Renal pelvis (tissue), 12 donors: Measurements from ENCODE around the gene IZUMO2. TPM values are rescaled to one million over a fixed set of nuclear protein-coding genes. Genes with fewer than 3 reads are reported as not detected.

Source experiments
- DNase-seq: peaks from one replicate; pipeline ENCODE4 v3.0.0-alpha.2; 2013
- long read RNA-seq, 16 experiments: transcript quantifications; one replicate each; lab custom pipeline, GENCODE V29; 2026
- polyA plus RNA-seq, 3 donors: library from polyadenylated mRNA; unstranded; fragments of 120-200 nt; gene quantifications; one replicate each; pipeline ENCODE4 v1.2.1, GENCODE V29; 2013; ENCODE audit not compliant: insufficient read length in 3 of 3

IZUMO2 gene
- under 1 TPM in 2 of 3 donors, not detected in 1; 0.13 to 0.26 TPM for polyA plus RNA-seq
- long read RNA-seq, donor 1, result 0 reads
- long read RNA-seq, donor 2, result 0 reads
- long read RNA-seq, donor 3, result 0 reads
- long read RNA-seq, donor 4, result 0 reads
- long read RNA-seq, donor 5, result 0 reads
- long read RNA-seq, donor 6, result 0 reads
- long read RNA-seq, donor 7, result 0 reads
- long read RNA-seq, donor 8, result 0 reads
- long read RNA-seq, donor 9, partial matches to known transcripts, result 9 of 9 reads
- long read RNA-seq, donor 9, other reads (novel, unspliced or antisense), result 0 of 9 reads
- long read RNA-seq, donor 10, result 0 reads
- long read RNA-seq, donor 11, result 0 reads
- long read RNA-seq, donor 12, result 0 reads
- long read RNA-seq, donor 13, result 0 reads
- long read RNA-seq, donor 14, result 0 reads
- long read RNA-seq, donor 15, result 0 reads
- long read RNA-seq, donor 16, result 0 reads

- DNase-seq, result no peak
Observed at GRCh38 chr19:50162988-50163387, at the start of gene IZUMO2. Gene IZUMO2 (minus strand): TSS chr19:50163281. CDS start chr19:50163194, 87 bp downstream.

DNA sequence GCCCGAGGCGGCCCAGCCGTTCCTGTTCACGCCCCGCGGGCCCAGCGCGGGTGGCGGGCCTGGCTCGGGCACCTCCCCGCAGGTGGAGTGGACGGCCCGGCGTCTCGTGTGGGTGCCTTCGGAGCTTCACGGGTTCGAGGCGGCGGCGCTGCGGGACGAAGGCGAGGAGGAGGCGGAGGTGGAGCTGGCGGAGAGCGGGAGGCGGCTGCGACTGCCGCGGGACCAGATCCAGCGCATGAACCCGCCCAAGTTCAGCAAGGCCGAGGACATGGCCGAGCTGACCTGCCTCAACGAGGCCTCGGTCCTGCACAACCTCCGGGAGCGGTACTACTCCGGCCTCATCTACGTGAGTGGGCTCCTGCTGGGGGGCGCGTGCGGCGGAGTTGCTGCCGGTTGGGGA lies 47.3 kb upstream of the IZUMO2 start:
- DNase-seq, result no peak

- DNase-seq, result no peak
Observed at GRCh38 chr19:50209131-50209530, 46.0 kb upstream of the IZUMO2 start.

GRCh38 chr19:50207730-50208129 lies 44.6 kb upstream of the IZUMO2 start:
- DNase-seq, result no peak

DNA sequence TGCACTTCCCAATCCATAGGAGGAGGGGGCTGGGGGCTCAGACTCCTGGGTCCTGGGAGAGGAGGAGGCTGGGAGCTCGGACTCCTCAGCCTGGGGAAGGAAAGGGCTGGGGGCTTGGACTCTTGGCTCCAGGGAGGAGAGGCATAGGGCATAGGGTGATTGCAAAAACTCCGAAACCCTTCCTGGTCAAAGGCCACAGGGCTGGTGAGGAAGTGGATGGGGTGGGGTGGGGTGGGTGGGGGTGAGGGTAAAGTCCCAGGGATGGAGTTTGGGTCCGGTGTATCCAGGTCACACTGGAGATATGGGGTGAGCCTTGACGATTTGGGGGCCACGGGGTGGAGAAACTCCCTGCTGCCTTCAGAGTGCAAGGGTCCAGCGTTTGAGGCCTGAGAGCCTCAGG lies 43.1 kb upstream of the IZUMO2 start:
- no peak for DNase-seq

DNA sequence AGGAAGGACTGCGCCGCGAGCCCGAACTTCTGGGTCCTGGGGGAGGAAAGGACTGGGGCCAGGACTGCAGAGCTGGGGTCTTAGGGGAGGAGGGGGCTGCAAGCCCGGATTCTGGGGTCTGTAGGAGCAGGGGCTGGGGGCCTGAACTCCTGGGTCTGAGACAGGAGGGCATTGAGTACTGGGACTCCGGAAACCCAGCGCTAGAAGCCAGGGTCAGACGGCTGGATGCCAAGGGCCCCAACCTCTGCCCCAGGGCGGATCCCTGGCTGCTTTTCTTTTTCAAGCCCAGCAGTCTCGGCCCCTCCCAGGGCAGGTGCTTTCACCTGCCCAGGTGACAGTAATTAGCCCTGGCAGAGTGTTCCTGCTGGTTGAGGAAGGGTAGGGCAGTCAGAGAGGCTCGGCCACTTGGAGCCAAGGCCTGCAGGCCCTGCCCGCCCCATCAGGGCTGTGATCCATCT lies 42.6 kb upstream of the IZUMO2 start:
- no peak for DNase-seq

GRCh38 chr19:50204811-50205675 lies 42.0 kb upstream of the IZUMO2 start:
- DNase-seq, result peak; percentile 69

DNA sequence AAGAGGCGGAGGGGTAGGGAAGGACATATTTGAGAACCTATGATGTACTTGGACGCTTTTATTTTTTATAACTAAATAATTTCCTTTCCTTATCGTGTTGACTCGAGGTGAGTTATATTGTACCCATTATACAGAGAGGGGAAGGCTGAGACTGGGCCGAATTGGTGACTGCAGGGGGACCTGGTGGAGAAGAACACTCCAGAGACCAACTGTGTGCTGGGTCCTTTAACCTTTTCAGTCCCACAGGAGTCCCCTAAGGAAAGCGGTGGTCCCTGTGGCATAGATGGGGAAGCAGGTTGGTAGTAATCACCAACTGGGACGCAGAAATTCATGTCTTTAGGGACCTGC lies 41.0 kb upstream of the IZUMO2 start:
- no peak for DNase-seq

- DNase-seq, result peak; percentile 88
Observed at GRCh38 chr19:50203281-50204080, 40.4 kb upstream of the IZUMO2 start, which contains the start of gene MYH14. Gene MYH14 (plus strand): TSS chr19:50203622. CDS start chr19:50210366, 6,744 bp downstream.

GRCh38 chr19:50202962-50203280 lies 39.8 kb upstream of the IZUMO2 start:
- no peak for DNase-seq

GRCh38 chr19:50202386-50202785 lies 39.3 kb upstream of the IZUMO2 start:
- DNase-seq, result no peak

- DNase-seq, result no peak
Observed at GRCh38 chr19:50199259-50199555, 36.1 kb upstream of the IZUMO2 start.

DNA sequence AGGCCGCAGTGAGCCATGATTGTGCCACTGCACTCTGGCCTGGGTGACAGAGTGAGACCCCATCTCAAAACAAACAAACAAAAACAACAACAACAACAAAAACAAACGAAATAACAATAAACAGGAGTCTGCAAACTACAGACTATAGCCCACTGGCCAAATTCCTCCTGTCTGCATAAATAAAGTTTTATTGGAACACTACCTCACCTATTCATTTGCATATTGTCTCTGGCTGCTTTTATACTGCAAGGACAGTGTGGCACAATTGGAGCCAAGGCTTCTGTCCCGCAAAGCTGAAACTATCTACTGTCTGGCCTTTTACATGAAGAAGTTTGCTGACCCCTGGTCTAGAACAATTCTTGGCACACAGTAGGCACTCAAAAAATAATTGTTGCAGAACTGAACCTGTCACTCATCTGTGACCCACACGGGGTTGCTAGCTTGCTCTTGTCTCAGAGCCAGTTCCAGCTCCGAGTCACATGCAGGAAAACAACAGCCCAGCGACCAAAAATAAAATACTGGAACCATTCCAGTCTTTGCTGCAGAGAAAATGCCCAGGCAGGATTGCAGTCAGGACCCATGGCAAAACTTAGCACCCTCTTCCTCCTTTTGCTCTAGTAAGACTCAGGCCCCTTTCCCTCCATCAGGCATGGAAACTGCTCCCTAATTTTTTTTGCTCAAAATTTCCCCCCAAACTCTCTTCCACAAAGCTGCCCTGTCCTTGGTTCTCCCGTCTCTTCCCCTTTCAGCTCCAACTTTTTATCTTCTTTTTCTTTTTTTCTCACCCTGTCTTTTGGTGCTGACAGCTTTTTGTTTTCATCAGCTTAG lies 35.6 kb upstream of the IZUMO2 start:
- no peak for DNase-seq

GRCh38 chr19:50197348-50197747 lies 34.3 kb upstream of the IZUMO2 start:
- no peak for DNase-seq

DNA sequence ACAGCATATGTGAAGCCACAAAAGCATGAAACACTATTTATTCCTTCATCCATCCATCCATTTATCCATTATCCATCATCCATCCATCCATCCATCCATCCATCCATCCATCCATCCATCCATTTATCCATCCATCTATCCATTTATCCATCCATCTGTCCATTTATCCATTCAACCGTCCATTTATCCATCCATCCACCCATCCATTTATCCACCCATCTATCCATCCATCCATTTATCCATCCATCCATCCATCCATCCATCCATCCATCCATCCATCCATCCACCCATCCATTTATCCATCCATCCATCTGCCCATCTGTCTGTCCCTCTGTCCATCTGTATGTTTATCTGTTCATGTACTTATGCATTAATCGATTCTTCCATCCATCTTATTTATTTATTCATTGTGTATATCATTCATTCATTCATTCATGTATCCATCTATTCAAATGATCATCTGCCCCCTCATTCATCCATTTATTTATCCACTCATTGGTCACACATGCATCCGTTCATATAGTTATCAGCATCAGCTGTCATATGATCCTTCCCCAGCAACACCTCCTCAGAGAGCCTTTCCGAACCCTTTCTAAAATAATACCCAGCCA lies 33.3 kb upstream of the IZUMO2 start:
- no peak for DNase-seq

DNA sequence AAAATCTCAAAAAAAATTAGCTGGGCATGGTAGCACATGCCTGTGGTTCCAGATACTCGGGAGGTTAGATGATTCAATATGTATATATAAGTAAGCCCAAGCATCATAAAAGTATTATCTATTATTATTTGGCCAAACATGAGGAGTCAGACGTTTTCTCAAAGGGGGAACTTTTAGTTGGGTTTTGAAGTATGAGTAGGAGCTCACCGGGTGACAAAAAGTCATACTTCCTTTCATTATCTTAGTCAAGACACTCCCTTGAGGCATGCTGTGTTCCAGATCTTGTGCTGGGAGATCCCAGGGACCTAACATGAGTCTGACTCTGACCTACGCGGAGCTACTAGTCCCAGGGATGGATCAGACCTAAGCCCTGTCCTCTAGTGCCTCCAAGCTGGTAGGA lies 32.1 kb upstream of the IZUMO2 start:
- no peak for DNase-seq

GRCh38 chr19:50192463-50193211 lies 29.6 kb upstream of the IZUMO2 start:
- DNase-seq, result no peak

DNA sequence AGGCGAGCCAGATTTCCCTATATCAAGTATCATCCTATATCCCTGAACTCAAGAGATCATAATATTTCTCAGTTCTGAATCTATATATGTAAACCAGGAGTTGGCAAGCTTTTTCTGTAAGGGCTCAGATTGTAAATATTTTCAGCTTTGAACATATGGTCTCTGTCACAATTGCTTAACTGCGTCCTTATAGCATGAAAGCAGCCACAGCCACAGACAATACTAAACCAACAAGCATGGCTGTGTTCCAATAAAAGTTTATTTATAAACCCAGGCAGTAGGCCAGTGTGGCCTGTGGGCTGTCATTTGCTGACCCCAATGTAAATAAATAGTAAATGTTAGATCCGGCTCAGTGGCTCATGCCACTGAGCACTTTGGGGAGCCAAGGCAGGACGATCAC lies 28.1 kb upstream of the IZUMO2 start:
- peak; percentile 64 for DNase-seq

DNA sequence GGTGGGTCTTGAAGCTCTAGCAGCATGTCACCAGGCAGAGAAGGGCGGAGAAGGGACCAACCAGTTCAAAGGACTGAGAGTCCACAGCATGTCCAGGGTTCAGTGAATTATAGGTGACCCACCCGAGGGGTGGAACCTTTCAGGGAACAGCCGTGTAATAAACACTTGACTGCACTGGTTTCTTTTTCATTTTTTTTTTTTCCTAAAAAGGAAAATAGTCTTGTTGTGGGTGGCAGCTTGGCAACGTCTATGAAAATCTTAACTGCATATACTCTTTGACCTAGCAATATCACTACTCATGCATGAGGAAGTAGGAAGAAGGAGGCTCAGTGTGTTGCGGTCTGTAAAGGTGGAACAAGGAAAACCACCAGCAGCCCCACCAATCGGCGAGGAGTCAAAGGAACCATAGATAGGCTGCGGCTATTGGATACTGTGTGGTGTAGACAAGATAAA lies 27.4 kb upstream of the IZUMO2 start:
- DNase-seq, result no peak

- no peak for DNase-seq
Observed at GRCh38 chr19:50189331-50189730, 26.2 kb upstream of the IZUMO2 start.
